Jurkat, Clone E6-1 (cell line): ENCODE data around the gene SH3BP4.

ENCODE experiments used
- DNase-seq: peaks from one replicate; pipeline ENCODE4 v3.0.0-alpha.2; 2011; ENCODE audit warnings: low read depth, low spot score
- H3K4me3 ChIP-seq: 2 replicates; pipeline ENCODE4 v1.5.1; 2011; ENCODE audit warnings: mild to moderate bottlenecking, low read length, control low read depth, moderate library complexity

The SH3BP4 gene

DNA sequence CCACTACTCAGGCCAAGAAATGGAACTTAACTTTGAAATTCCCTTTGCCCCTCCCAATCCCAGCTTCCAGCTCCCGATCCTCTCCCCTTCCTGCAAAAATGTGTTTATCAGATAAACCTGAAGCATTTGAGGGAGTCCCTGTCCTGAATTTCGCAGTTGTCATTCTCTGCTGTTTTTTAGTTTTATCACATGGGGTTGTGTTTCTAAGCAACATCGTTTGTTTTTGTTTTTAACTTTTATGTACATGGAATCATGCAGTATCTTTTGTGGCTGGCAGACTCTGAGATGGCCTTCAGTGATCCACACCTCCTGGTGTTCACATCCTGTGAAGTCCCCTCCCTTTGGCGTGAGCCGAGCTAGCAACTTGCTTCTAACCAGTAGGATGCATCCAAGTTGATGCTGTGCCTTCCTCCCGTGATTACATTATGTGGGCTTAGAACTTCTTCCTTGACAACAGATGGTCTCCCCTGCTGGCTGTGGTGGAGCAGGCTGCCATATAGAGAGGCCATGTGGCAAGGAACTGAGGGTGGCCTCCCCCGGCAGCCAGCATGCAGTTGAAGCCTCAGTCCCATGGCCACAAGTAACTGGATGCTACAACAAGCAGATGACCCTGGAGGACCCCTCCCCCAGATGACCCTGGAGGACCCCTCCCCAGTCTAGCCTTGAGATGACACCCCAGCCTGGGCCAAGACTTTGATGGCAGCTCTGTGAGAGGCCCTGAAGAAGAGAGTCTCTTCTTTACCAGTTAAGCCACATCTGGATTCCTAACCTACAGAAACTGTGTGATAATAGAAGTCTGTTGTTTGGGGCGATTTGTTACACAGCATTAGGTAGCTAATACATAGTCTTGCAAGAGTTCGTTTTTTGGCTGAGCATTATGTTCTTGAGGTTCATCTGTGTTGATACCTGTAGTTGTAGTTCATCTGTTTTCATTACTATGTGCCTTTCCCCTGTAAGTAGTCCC lies 27.7 kb downstream of the SH3BP4 start:
- H3K4me3 ChIP-seq = no peak overlapping the region
- DNase-seq = no peak

DNA sequence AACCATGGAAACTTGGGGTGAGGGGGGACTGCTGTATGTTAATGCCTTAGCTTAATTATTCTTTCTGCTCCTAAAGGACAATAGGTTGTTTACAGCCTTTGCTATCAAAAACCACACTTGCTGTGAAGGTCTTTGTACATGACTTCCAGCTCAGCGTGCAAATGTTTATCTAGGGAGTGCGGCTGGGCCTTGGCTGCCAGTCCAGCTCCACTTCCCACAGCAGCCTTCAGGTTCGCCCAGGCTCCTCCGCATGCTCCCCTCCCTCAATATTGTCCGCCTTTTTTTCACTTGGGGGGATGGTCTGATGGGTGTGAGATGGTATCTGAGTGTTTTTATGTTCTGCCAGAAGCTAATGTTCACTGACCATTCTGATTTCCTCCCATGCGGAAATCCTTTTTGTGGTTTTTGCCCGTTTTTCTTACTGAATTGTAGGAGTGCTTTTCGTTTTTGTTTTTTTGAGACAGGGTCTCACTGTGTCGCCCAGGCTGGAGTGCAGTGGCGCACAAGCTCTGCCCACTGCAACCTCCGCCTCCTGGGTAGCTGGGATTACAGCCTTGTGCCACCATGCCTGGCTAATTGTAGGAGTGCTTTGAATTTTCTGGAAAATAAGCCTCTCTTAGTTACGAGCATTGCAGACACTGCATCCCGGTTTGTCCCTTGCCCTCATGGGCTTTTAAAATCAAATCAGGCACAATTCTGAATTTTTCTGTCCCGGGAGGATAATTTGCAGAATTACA lies 28.8 kb downstream of the SH3BP4 start:
- DNase-seq = no peak
- no peak overlapping the region for H3K4me3 ChIP-seq

DNA sequence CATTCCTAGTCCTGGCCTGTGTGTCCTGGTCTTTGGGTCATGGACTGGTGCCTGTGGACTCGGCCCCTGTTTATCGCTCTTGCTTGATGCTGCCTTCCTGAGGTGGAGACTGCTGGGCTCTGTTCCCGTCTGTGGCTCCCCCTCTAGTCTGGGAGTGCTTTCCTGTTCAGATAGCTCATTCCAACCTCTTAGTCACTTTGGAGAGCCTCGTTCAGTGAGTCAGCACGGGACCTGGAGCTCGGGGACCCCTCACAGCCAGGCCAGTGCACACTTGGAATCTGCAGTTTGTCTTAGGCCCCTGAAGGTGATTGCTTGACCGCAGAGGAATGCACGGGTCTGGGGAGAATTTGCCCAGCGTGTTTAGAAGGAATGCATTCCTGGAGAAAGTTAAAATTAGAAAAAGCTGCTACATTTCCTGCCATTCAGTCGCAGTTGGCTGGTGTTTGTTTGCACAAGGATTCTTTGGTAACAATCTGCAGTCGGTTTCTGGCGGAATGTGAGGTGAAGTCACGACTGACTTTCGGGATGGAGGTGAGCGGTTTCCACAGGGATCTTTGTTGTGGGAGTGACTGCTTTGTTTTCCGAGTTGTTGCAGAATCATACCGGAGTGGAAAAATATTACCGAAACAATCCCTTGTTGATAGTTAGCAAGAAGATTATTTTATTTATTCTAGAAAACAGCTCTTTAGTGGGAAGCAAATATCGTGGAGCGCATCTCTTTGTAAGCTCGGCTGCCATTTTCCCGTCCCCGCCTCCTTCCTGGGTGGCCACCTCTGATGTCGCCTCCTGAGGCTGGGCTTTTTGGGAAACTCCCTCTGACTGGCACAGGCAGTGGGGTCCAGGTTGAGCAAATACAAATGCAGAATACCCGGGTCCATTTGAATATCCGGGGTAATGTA lies 29.6 kb downstream of the SH3BP4 start:
- no peak for DNase-seq
- no peak overlapping the region for H3K4me3 ChIP-seq

- no peak for DNase-seq
- no peak overlapping the region for H3K4me3 ChIP-seq
These were observed 30.4 kb downstream of the SH3BP4 start for GRCh38 chr2:234982096-234982834.

GRCh38 chr2:234983011-234983726 lies 31.4 kb downstream of the SH3BP4 start:
- DNase-seq = no peak

GRCh38 chr2:234985608-234986245 lies 33.9 kb downstream of the SH3BP4 start:
- DNase-seq = no peak

More at GRCh38 chr2:234983011-234983726, 31.4 kb downstream of the SH3BP4 start:
- H3K4me3 ChIP-seq = no peak overlapping the region

DNA sequence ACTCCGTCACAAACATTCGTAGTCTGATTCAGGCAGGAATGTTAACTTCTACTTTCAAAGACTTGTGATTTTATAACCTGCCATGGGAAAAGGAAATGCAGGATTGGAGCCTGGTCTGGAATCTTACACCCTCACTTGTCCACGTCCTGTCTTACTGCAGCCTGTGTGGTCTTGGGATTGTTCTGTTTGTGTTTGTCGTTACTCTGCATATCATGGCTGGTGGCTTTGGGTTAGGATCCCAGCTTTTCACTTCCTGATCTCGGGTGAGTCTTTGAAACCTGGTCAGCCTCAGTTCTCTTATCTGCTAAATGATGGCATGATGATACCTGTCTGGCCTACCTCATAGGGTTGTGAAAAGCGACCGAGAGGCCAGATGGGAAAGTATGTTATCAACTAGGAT lies 34.6 kb downstream of the SH3BP4 start:
- no peak for DNase-seq
- H3K4me3 ChIP-seq = no peak overlapping the region

More at GRCh38 chr2:234985608-234986245, 33.9 kb downstream of the SH3BP4 start:
- H3K4me3 ChIP-seq = no peak overlapping the region

DNA sequence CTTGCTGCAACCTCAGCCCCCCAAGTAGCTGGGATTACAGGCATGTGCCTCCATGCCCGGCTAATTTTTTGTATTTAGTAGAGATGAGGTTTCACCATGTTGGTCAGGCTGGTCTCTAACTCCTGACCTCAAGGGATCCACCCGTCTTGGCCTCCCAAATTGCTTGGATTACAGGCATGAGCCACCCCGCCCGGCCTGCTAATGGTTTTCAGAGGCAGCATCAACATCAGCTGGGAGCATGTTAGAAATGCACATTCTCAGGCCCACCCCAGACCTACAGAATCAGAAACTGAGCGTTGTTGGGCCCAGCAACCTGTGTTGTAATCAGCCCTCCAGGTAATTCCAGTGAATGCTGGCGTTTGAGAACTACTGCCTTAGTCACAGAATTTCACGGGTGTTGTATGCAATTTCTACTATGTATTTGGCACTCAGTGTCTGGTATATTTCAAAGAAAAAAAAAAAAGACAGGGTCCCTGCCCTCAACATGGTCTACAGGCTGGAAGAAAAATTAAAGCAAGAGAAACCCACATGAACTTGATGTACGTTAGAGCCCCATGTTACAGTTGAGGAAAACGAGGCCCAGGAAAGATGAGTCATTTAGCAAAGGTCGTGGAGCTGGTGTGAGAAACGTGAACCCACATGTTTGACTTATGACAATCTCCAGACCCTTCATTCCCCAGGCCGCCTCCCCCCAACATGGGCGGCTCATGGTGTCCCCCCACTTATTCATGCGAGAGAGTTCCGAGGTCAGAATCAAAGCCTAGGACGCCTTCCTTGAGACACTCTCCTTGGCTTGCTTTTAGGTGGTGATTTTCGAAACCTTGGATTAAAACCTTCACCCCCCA lies 35.3 kb downstream of the SH3BP4 start:
- DNase-seq = no peak
- no peak overlapping the region for H3K4me3 ChIP-seq

- DNase-seq = no peak
- no peak overlapping the region for H3K4me3 ChIP-seq
These were observed 35.9 kb downstream of the SH3BP4 start for GRCh38 chr2:234987754-234988153.

GRCh38 chr2:234988491-234988890 lies 36.7 kb downstream of the SH3BP4 start:
- no peak for DNase-seq
- H3K4me3 ChIP-seq = no peak overlapping the region

DNA sequence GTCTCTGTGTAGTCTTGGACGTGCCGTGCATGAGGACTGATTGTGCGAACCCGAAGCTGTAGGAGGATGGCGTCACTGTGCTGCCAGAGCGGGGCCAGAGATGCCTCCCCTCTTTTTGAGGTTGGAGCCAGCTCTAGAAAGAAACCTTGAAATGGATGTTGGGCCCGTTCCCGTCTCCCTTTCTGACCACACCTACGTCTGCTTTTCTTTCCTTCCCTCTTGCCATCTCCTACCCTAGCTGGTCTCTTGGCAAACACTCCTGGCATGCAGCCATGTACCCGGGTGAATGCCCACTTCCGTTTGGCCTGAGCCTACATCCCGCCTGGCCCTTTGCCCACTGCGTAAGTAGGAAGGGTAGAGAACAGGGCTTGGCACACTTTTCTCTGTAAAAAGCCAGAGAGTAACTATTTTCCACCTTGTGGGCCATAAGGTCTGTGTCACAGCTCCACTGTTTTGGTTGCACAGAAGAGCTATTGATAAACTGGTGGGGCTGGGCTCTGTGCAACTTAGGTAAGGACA lies 37.4 kb downstream of the SH3BP4 start:
- DNase-seq = no peak
- no peak overlapping the region for H3K4me3 ChIP-seq

DNA sequence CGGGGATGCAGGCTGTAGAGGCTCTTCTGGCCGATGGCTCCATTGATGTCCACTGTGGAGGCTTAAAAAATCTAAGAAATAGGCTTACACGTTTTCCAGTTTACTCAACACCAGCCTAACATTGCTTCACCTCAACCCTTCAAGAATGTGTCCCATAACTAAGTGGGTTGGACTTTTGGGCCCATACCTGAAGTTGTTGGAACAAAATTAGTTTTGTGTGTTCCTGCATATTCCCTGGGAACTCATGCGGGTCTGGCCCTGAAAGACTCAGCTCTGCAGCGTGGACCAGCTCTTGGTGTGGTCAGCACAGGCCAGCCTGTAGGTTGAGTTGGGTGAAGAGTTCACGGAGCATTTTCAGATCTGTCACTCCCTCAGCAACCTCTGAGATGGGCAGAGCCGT lies 38.5 kb downstream of the SH3BP4 start:
- H3K4me3 ChIP-seq = no peak overlapping the region

DNA sequence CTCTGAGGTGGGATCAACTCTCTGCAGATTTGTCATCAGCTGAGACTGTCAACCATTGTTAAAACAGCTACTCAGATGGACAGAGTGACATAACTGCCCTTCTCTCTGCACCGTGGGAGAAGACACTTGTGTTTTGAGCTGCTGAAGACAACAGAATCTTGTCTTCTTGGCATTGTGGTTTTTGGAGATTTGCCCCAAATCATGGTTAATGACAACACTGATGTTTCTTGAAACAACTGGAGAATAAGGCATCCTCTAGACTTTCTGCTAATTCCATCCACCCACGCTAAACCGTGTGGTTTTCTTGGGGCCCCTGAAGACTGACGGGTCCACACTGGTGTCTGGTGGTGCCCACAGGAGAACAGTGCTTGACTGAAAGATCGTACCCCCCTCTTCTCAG lies 39.5 kb downstream of the SH3BP4 start:
- no peak for DNase-seq
- H3K4me3 ChIP-seq = no peak overlapping the region

More for the DNA sequence above, 38.5 kb downstream of the SH3BP4 start:
- DNase-seq = no peak

- H3K4me3 ChIP-seq = no peak overlapping the region
- no peak for DNase-seq
These were observed 40.0 kb downstream of the SH3BP4 start for GRCh38 chr2:234991793-234992192.

- H3K4me3 ChIP-seq = no peak overlapping the region
- no peak for DNase-seq
These were observed 40.4 kb downstream of the SH3BP4 start for GRCh38 chr2:234992196-234992595.

- DNase-seq = no peak
- H3K4me3 ChIP-seq = no peak overlapping the region
These were observed 41.0 kb downstream of the SH3BP4 start for GRCh38 chr2:234992624-234993349.
